ENCODE results near the gene IDH2.

IDH2 gene

GRCh38 chr15:90099868-90100831, 2.1 kb downstream of the IDH2 start:
- no peak overlapping the region for H3K27ac ChIP-seq
- no peak for TF ChIP-seq ZFX (IDR thresholded peaks at IDR 0.05)
- no peak for TF ChIP-seq CTCF (conservative IDR thresholded peaks at IDR 0.05)

DNA sequence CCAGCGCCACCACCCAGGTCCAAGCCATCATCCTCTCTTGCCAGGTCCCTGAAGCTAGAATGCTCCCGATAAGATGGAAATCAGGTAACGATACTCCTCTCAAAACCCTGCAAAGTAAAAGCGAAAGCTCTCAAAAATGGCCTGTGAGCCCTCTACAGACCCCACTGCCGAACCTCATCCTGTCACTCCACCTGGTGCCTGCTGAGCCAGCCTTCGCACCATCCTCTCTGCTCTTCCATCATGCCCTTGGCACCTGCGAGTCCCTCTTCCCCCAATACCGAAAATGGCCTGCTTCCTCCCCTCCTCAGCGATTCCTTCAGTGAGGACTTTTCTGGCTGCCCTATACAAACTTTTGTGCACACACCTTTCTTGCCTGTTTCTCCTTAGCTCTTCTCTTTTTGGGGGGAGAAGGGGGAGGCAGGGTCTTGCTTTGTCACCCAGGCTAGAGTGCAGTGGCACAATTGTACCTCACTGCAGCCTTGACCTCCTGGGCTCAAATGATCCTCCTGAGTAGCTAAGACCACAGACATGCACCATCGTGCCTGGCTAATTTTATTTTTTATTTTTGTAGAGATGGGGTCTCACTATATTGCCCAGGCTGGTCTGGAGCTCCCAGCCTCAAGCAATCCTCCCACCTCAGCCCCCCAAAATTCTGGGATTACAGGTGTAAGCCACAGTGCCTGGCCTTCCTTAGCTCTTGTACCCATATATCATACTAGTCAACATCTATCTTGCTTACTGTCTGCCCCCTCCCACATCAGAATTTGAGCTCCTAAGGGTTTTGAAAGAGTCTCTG, 3.0 kb downstream of the IDH2 start:
- no peak overlapping the region for H3K27ac ChIP-seq
- no peak for TF ChIP-seq ZFX (IDR thresholded peaks at IDR 0.05)
- no peak for TF ChIP-seq CTCF (conservative IDR thresholded peaks at IDR 0.05)

- TF ChIP-seq ZFX (IDR thresholded peaks at IDR 0.05) (no peak), CTCF (conservative IDR thresholded peaks at IDR 0.05) (no peak)
- H3K27ac ChIP-seq: no peak overlapping the region
Measured at GRCh38 chr15:90097475-90097874, 4.8 kb downstream of the IDH2 start.

- peak overlapping the region; percentile 64 for H3K27ac ChIP-seq
- no peak for TF ChIP-seq CTCF (conservative IDR thresholded peaks at IDR 0.05)
Measured at GRCh38 chr15:90095521-90095959, 6.7 kb downstream of the IDH2 start.

DNA sequence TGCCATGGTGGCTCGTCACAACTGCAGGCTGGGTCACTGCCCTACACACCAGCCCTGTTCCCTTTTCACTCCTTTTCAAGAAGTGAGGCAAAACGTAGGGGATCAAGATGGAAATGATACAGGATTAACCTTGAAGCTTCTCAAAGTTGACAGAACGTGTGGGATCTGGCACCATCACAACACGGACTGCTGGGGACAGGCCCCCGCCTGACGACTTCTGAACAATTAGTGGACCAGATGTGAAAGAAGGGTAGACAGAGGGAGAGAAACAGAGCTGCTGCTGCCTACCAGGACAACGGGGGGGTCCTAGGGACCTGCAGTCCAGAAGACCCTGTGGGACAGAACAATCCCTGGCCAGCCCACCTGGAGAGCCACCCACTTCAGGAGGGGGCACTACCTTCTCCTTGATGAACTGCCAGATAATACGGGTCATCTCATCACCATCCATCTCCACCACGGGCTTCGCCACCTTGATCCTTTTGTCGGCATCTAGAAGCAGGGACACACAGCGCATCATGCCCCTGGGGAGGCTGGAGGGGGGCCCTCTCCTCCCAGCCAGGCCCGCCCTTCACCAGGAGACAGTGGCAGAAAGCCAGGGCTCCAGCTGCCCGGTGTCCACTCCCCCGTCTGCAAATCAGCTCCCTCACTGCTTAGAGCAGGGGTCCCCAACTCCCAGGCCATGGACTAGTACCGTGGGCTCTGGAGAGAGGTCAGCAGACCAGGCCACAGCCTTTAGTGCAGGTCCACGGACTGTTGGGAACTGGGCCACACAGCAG, 10.9 kb downstream of the IDH2 start:
- H3K27ac ChIP-seq: no peak overlapping the region
- TF ChIP-seq CTCF (conservative IDR thresholded peaks at IDR 0.05) (no peak), ZFX (IDR thresholded peaks at IDR 0.05) (no peak)

DNA sequence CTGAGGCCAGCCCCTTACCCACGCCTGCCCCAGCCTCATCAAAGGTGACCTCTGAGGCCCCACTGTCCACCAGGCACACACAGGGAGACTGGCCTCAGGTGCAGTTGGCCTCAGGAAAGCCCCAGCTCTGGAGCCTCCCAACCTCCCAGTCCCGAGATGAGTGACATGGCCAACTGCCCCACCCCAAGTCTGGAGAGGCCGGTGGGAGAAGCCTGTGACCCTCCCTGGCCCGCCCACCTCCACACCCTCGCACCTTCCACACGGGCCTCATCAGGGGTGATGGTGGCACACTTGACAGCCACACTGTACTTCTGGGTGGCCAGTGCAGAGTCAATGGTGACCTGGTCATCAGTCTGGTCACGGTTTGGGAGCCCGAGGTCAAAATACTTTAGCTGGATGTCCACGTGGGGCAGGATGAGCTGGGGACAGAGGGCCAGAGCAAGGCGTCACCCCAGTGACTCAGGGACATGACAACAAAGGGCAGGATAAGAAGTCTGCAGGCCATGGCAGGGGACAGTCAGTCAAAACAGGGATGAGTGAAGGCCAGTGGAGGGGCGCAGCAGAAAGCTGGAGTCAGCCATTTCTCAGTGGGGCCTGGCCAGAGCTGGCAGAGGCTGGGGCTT, 11.9 kb downstream of the IDH2 start:
- TF ChIP-seq CTCF (conservative IDR thresholded peaks at IDR 0.05) (no peak), ZFX (IDR thresholded peaks at IDR 0.05) (no peak)
- no peak overlapping the region for H3K27ac ChIP-seq
